SK-N-SH (cell line): ENCODE data around the gene IL1RL2.

Source experiments
- CTCF ChIP-seq: fragments of 200-600 bp; sonication (generic); IDR thresholded peaks from 2 replicates; pipeline ENCODE4 v1.6.1; 2017; ENCODE audit warnings: antibody characterized with exemption, mild to moderate bottlenecking, moderate library complexity
- FOSL2 ChIP-seq: IDR thresholded peaks from 2 replicates; pipeline ENCODE4 v1.4.0; 2012; ENCODE audit warnings: low read depth, mild to moderate bottlenecking, moderate library complexity, borderline replicate concordance
- YY1 ChIP-seq: IDR thresholded peaks from 2 replicates; pipeline ENCODE4 v1.4.0; 2012; ENCODE audit warnings: low read depth, mild to moderate bottlenecking

DNA sequence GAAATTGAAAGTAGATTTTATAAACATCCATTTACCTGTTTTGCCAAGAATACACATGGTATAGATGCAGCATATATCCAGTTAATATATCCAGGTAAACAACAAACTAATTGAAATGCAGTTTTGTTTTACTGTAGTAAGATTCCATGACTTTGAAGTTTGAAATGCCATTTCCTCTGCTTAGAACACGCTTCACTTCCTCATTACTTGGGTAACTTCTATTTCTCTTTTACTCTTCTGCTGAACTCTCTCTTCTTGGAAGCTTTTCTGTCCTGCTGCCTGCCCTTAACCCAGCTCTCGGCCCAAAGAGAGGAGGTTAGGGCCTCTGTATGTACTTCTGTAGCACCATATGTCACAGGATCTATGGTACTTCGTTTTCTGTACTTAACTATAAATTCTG, 14.1 kb upstream of the IL1RL2 start:
- TF ChIP-seq FOSL2 = no peak
- TF ChIP-seq CTCF = no peak
- no peak for TF ChIP-seq YY1
